Ovary (tissue), 9 donors: ENCODE results near the gene ZNF281. TPM values are rescaled to one million over a fixed set of nuclear protein-coding genes. Genes with fewer than 3 reads are reported as not detected.

Experiments used
- DNase-seq, 5 donors: peaks; one replicate each; pipeline ENCODE4 v3.0.0-alpha.2; 2019 to 2020
- H3K27ac ChIP-seq, 2 donors: fragments of 200-600 bp; one replicate each; pipeline versions ENCODE4 v1.5.1 to v1.8.0; 2019 to 2022
- H3K27me3 ChIP-seq: fragments of 200-600 bp; one replicate; pipeline ENCODE4 v1.8.0; 2022
- H3K36me3 ChIP-seq: fragments of 200-600 bp; sonication (generic); one replicate; pipeline ENCODE4 v1.5.1; 2019
- H3K4me1 ChIP-seq: one replicate; pipeline ENCODE4 v1.8.1; 2013; ENCODE audit warnings: mild to moderate bottlenecking, moderate library complexity; ENCODE audit not compliant: insufficient read depth
- H3K4me3 ChIP-seq: fragments of 200-600 bp; sonication (generic); one replicate; pipeline ENCODE4 v1.5.1; 2017
- H3K9me3 ChIP-seq, 2 donors: fragments of 200-600 bp in 1 of 2; sonication (generic) in 1 of 2; one replicate each; pipeline versions ENCODE4 v1.5.1 to v1.8.1; 2013 to 2019; ENCODE audit warnings: mild to moderate bottlenecking in 1 of 2, moderate library complexity in 1 of 2
- EP300 ChIP-seq: sonication (generic); formaldehyde crosslinking; IDR thresholded peaks from one replicate; pipeline ENCODE4 v1.6.1; 2017; ENCODE audit warnings: antibody characterized with exemption
- POLR2A ChIP-seq: fragments of 450-650 bp; IDR thresholded peaks from one replicate; pipeline ENCODE4 v1.6.1; 2017; ENCODE audit warnings: antibody characterized with exemption, mild to moderate bottlenecking, moderate library complexity
- whole genome bisulfite sequencing, 3 donors: extraction: QIAGEN DNeasy Blood & Tissue Kit in 1 of 3; methylation state at CpG; one replicate each; pipeline versions ENCODE4 v1.1.5 to v1.1.7; 2013 to 2017; 5-methylcytosine and 5-hydroxymethylcytosine counted together
- intact Hi-C, 4 donors: fragments of 100-400 bp; cut with DNase I; formaldehyde crosslinking; loops; one replicate each; pipeline versions ENCODE4 v1.11.0 to v1.15.1; 2022 to 2023
- polyA plus RNA-seq, 2 donors: library from polyadenylated mRNA; stranded (reverse); fragments of 200-250 nt in 1 of 2; fragments of 350-450 nt in 1 of 2; fragmentation: Illumina TruSeq in 1 of 2; extraction: RNeasy Lipid Tissue Mini Kit (QIAGEN cat#74804) in 1 of 2; gene quantifications; one replicate each; pipeline ENCODE4 v1.2.3, GENCODE V29; 2013 to 2014
- total RNA-seq, 7 donors: library from RNA; depleted of rRNA in 2 of 7; stranded (reverse); fragments of >200 nt in 2 of 7; fragmentation: NEBNext Ultra II Directional in 3 of 7; extraction: Animal tissue kit (Norgen Biotek cat#: 25700) in 3 of 7; gene quantifications; one replicate each; pipeline versions ENCODE4 v1.1.0 to v1.2.4, GENCODE V29; 2016 to 2023
- TF ChIP-seq, protein P1 (sequence below), 3 donors: fragments of 450-650 bp in 2 of 3; fragments of 200-600 bp in 1 of 3; IDR thresholded peaks; one replicate each; pipeline versions ENCODE4 v1.5.1 to v1.8.0; 2016 to 2022; ENCODE audit warnings: antibody characterized with exemption in 3 of 3, mild to moderate bottlenecking in 1 of 3
- donor health status: DM: no; HTN: no; CAD: no; lungs with moderate emphysema.
- donor health status: DM: no; HTN: no; CAD: no.
- donor health status: Bipolar disorder and iron deficiency.
- donor health status: DM: yes; HTN: yes; CAD: no.
- donor health status: DM: no; HTN: no; CAD: no.
- donor health status: DM: yes; HTN: yes; CAD: no.

ZNF281 gene
- total and polyA plus RNA-seq, 9 donors, result 3.7 to 12.4 (median 10.7) TPM

- H3K27ac ChIP-seq, result no peak overlapping the region
- WGBS, 3 donors, result 89 to 94% (median 93%) methylated on average over 1 of the region's 1 CpG
- H3K9me3 ChIP-seq, result no peaks in the 10 kb centered on the region
- H3K27me3 ChIP-seq, result no peaks in the 10 kb centered on the region
- no peaks in the 10 kb centered on the region for H3K36me3 ChIP-seq
- DNase-seq, result no peak
- no peaks in the 10 kb centered on the region for H3K4me1 ChIP-seq
- intact Hi-C loops, result no loop called here
- TF ChIP-seq, protein P1, sequence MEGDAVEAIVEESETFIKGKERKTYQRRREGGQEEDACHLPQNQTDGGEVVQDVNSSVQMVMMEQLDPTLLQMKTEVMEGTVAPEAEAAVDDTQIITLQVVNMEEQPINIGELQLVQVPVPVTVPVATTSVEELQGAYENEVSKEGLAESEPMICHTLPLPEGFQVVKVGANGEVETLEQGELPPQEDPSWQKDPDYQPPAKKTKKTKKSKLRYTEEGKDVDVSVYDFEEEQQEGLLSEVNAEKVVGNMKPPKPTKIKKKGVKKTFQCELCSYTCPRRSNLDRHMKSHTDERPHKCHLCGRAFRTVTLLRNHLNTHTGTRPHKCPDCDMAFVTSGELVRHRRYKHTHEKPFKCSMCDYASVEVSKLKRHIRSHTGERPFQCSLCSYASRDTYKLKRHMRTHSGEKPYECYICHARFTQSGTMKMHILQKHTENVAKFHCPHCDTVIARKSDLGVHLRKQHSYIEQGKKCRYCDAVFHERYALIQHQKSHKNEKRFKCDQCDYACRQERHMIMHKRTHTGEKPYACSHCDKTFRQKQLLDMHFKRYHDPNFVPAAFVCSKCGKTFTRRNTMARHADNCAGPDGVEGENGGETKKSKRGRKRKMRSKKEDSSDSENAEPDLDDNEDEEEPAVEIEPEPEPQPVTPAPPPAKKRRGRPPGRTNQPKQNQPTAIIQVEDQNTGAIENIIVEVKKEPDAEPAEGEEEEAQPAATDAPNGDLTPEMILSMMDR (IDR thresholded peaks at IDR 0.05), result no peak
- TF ChIP-seq EP300 (no peak), POLR2A (no peak)
- H3K4me3 ChIP-seq, result no peak overlapping the region
Observed at GRCh38 chr1:200398373-200398772, 11.5 kb downstream of the ZNF281 start.

- TF ChIP-seq, protein P1 (IDR thresholded peaks at IDR 0.05), result no peak
- no peak for TF ChIP-seq EP300
- no peak for TF ChIP-seq POLR2A
- intact Hi-C loops, result no loop called here
- no peaks in the 10 kb centered on the region for H3K4me1 ChIP-seq
- WGBS, 3 donors, result 94 to 96% (median 95%) methylated on average over 7 of the region's 7 CpGs
- H3K9me3 ChIP-seq, result no peaks in the 10 kb centered on the region
- no peaks in the 10 kb centered on the region for H3K27me3 ChIP-seq
- H3K36me3 ChIP-seq, result no peaks in the 10 kb centered on the region
- no peak overlapping the region for H3K27ac ChIP-seq
- H3K4me3 ChIP-seq, result no peak overlapping the region
- no peak for DNase-seq
Observed at GRCh38 chr1:200392625-200393185, 17.1 kb downstream of the ZNF281 start.

DNA sequence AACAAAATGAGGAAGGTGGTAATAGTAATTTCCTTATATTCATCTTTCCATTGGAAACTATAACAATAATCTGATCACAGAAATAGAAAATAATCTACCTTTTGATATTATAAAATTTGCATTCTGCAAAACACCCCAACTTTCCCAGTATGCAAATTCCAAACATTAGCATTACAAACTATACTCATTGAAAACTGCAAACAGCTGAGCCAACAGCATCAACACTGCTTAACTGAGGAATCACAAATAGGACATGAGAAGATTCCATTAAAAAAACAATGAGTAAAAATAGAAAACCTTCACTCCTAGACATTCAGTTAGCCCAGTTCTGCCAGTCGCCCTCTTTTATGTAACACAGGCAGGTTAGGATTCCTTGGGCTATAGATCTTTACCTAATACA lies 18.1 kb downstream of the ZNF281 start:
- H3K27me3 ChIP-seq, result no peaks in the 10 kb centered on the region
- H3K4me3 ChIP-seq, result no peak overlapping the region
- H3K9me3 ChIP-seq, result no peaks in the 10 kb centered on the region
- 44 to 50% (median 49%) methylated on average over 1 of the region's 1 CpG for WGBS, 3 donors
- DNase-seq, result no peak
- no peaks in the 10 kb centered on the region for H3K4me1 ChIP-seq
- intact Hi-C loops, result no loop called here
- no peak overlapping the region for H3K27ac ChIP-seq
- TF ChIP-seq, protein P1 (IDR thresholded peaks at IDR 0.05), result no peak
- no peak for TF ChIP-seq POLR2A
- no peak for TF ChIP-seq EP300
- H3K36me3 ChIP-seq, result no peaks in the 10 kb centered on the region

DNA sequence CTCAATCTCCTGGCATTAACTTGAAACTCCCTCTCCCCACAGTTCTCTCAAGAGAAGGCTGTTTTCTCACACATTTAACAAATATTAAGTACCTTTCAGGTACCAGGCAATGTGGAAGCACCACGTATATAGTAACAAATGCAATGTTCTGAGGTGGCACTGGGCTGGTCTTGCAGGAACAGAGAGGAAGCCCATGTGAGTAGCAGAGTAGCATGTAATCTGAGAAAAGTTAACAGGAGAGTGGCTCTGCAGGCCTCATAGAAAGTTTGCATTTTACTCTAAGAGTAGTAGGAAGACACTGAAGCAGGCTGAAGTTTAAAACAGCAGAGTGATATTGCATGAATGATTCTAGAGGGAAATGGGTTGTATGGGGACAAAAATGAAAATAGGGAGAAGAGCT lies 21.0 kb downstream of the ZNF281 start:
- intact Hi-C loops, result no loop called here

More for the DNA sequence above, 21.0 kb downstream of the ZNF281 start:
- no peak overlapping the region for H3K27ac ChIP-seq
- H3K4me1 ChIP-seq, result no peaks in the 10 kb centered on the region
- no peaks in the 10 kb centered on the region for H3K27me3 ChIP-seq
- no peak overlapping the region for H3K4me3 ChIP-seq
- H3K36me3 ChIP-seq, result no peaks in the 10 kb centered on the region
- TF ChIP-seq EP300, result no peak
- TF ChIP-seq, protein P1 (IDR thresholded peaks at IDR 0.05), result no peak
- no peak for TF ChIP-seq POLR2A
- 63 to 74% (median 71%) methylated on average over 1 of the region's 1 CpG for WGBS, 3 donors
- no peak for DNase-seq
- no peaks in the 10 kb centered on the region for H3K9me3 ChIP-seq
